Glutamatergic neuron (in vitro differentiated cells): ENCODE results near the gene STX11. TPM values are rescaled to one million over a fixed set of nuclear protein-coding genes. Genes with fewer than 3 reads are reported as not detected.

Experiments
- DNase-seq: peaks from one replicate; pipeline ENCODE4 v3.0.0; 2022
- H3K27ac Mint-ChIP-seq: one replicate; pipeline ENCODE4 v1.8.0; 2020; ENCODE audit warnings: mild to moderate bottlenecking, mixed read lengths, inconsistent platforms; ENCODE audit not compliant: unreplicated experiment
- H3K27me3 Mint-ChIP-seq: one replicate; pipeline ENCODE4 v1.8.0; 2020; ENCODE audit warnings: mild to moderate bottlenecking, moderate library complexity, mixed read lengths, inconsistent platforms; ENCODE audit not compliant: unreplicated experiment
- H3K36me3 Mint-ChIP-seq: one replicate; pipeline ENCODE4 v1.8.0; 2020; ENCODE audit warnings: mild to moderate bottlenecking, mixed read lengths, inconsistent platforms; ENCODE audit not compliant: unreplicated experiment
- H3K4me1 Mint-ChIP-seq: one replicate; pipeline ENCODE4 v1.8.0; 2020; ENCODE audit warnings: mild to moderate bottlenecking, low read depth, mixed read lengths, inconsistent platforms; ENCODE audit not compliant: unreplicated experiment
- H3K4me3 Mint-ChIP-seq: one replicate; pipeline ENCODE4 v1.8.0; 2020; ENCODE audit warnings: mild to moderate bottlenecking, mixed read lengths, inconsistent platforms; ENCODE audit not compliant: unreplicated experiment
- H3K9me3 Mint-ChIP-seq: one replicate; pipeline ENCODE4 v1.8.0; 2020; ENCODE audit warnings: mild to moderate bottlenecking, moderate library complexity, mixed read lengths, inconsistent platforms; ENCODE audit not compliant: unreplicated experiment
- total RNA-seq: library from RNA; stranded (reverse); fragmentation: NEBNext Ultra II Directional; extraction: Animal tissue kit (Norgen Biotek cat#: 25700); gene quantifications from one replicate; pipeline ENCODE4 v1.2.1, GENCODE V29; 2021; ENCODE audit not compliant: unreplicated experiment
- TF ChIP-seq, protein P1 (sequence below): fragments of 200-600 bp; sonication (generic); IDR thresholded peaks from one replicate; pipeline ENCODE4 v1.5.0; 2021; ENCODE audit not compliant: partially characterized antibody, unreplicated experiment

The STX11 gene
- total RNA-seq, 1 donor from 2014 or later: not detected

DNA sequence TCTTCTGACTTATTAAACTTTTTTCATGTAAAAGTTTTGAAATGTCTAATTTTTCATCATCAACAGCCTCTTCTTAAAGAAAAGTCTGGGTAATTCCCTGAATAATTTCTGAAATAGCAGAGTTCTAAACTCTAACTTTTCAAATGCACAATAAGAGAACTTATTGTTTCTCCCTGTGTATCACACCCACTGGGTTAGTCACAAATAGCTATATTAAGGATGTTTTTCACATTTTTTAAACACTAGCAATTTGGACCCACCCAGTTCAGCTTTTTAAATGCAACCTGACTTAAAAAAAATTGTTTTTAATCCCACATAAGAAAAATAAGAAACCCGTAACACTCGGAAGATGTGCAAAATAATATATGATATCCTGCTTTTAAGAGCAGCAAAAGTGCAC, 73.4 kb downstream of the STX11 start:
- TF ChIP-seq, protein P1, sequence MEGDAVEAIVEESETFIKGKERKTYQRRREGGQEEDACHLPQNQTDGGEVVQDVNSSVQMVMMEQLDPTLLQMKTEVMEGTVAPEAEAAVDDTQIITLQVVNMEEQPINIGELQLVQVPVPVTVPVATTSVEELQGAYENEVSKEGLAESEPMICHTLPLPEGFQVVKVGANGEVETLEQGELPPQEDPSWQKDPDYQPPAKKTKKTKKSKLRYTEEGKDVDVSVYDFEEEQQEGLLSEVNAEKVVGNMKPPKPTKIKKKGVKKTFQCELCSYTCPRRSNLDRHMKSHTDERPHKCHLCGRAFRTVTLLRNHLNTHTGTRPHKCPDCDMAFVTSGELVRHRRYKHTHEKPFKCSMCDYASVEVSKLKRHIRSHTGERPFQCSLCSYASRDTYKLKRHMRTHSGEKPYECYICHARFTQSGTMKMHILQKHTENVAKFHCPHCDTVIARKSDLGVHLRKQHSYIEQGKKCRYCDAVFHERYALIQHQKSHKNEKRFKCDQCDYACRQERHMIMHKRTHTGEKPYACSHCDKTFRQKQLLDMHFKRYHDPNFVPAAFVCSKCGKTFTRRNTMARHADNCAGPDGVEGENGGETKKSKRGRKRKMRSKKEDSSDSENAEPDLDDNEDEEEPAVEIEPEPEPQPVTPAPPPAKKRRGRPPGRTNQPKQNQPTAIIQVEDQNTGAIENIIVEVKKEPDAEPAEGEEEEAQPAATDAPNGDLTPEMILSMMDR: no peak
- Mint-ChIP-seq H3K36me3 (no peaks in the 10 kb centered on the region), H3K4me3 (no peak overlapping the region), H3K27ac (no peak overlapping the region), H3K4me1 (no peaks in the 10 kb centered on the region), H3K9me3 (no peaks in the 10 kb centered on the region), H3K27me3 (no peaks in the 10 kb centered on the region)
- no peak for DNase-seq

GRCh38 chr6:144231721-144232120, 81.4 kb downstream of the STX11 start:
- H3K27me3 Mint-ChIP-seq: no peaks in the 10 kb centered on the region
- H3K36me3 Mint-ChIP-seq: no peaks in the 10 kb centered on the region
- no peaks in the 10 kb centered on the region for H3K4me1 Mint-ChIP-seq
- TF ChIP-seq, protein P1: no peak
- DNase-seq: no peak
- H3K9me3 Mint-ChIP-seq: no peaks in the 10 kb centered on the region
- H3K4me3 Mint-ChIP-seq: no peak overlapping the region
- no peak overlapping the region for H3K27ac Mint-ChIP-seq

GRCh38 chr6:144232176-144232831, 82.0 kb downstream of the STX11 start:
- Mint-ChIP-seq H3K36me3 (no peaks in the 10 kb centered on the region), H3K4me1 (no peaks in the 10 kb centered on the region), H3K27ac (no peak overlapping the region), H3K27me3 (no peaks in the 10 kb centered on the region), H3K4me3 (no peak overlapping the region), H3K9me3 (no peaks in the 10 kb centered on the region)
- TF ChIP-seq, protein P1: no peak
- no peak for DNase-seq

DNA sequence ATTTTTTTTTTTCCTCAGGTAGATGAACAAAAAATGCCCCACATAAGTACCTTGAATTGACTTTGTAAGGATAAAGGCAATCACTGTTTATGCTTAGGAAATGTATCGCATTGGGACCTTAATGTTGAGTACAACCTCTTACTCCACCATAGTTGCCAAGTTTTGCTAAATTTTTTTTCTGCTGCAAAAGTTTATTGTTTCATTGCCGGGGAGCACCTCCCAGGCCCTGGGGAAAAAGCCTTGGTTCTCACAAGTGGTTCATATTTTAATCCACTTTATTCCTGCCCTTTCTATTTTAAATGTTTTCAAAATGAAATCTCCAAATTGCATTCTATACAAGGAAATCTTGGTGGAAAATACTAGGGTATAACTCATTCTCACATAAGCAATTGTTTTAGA, 82.5 kb downstream of the STX11 start:
- Mint-ChIP-seq H3K36me3 (no peaks in the 10 kb centered on the region), H3K27me3 (no peaks in the 10 kb centered on the region), H3K4me1 (no peaks in the 10 kb centered on the region), H3K27ac (no peak overlapping the region), H3K9me3 (no peaks in the 10 kb centered on the region), H3K4me3 (no peak overlapping the region)
- DNase-seq: no peak
- TF ChIP-seq, protein P1: no peak

GRCh38 chr6:144234399-144234798, 84.1 kb downstream of the STX11 start:
- H3K4me1 Mint-ChIP-seq: no peaks in the 10 kb centered on the region
- H3K4me3 Mint-ChIP-seq: no peak overlapping the region
- H3K36me3 Mint-ChIP-seq: no peaks in the 10 kb centered on the region
- no peak for DNase-seq
- H3K9me3 Mint-ChIP-seq: no peaks in the 10 kb centered on the region
- no peak overlapping the region for H3K27ac Mint-ChIP-seq
- TF ChIP-seq, protein P1: no peak
- H3K27me3 Mint-ChIP-seq: no peaks in the 10 kb centered on the region
